Fibroblast of gingiva (primary cell): ENCODE data around the gene NDUFA13.

Experiments
- DNase-seq: peaks from one replicate; pipeline ENCODE4 v3.0.0-alpha.2; 2011; ENCODE audit warnings: low read depth

NDUFA13 gene

DNA sequence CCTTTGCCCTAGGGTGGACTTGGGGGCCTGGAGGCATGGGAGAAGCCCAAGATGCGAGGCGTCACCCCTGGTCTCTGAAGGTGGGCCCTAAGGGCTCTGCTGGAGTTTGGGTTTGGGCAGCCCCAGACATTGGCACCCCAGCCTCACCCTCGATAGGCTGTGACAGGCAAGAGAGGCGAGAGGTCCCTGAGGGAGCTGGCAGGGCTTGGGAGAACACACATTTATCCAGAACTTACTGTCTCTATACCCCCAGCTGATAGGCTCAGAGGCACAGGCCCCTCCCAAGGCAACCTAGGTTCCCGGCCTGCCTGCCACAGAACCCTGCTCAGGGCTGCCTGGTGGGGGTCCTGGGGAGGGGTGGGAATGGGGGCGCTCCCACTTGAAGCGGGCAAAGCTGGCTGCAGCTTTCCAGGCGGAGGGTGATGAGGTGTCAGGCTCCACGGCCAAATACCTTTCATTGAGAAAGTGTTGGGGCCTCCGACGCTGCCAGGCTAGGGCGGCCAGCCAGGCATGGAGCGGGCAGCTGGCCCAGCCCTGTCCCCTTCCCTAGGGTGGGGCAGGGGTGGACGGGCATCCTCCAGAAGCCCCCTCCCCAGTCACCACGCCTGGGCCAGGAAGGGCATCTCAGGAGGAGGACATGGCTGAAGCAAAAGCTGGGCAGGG lies 31.8 kb downstream of the NDUFA13 start:
- no peak for DNase-seq

DNA sequence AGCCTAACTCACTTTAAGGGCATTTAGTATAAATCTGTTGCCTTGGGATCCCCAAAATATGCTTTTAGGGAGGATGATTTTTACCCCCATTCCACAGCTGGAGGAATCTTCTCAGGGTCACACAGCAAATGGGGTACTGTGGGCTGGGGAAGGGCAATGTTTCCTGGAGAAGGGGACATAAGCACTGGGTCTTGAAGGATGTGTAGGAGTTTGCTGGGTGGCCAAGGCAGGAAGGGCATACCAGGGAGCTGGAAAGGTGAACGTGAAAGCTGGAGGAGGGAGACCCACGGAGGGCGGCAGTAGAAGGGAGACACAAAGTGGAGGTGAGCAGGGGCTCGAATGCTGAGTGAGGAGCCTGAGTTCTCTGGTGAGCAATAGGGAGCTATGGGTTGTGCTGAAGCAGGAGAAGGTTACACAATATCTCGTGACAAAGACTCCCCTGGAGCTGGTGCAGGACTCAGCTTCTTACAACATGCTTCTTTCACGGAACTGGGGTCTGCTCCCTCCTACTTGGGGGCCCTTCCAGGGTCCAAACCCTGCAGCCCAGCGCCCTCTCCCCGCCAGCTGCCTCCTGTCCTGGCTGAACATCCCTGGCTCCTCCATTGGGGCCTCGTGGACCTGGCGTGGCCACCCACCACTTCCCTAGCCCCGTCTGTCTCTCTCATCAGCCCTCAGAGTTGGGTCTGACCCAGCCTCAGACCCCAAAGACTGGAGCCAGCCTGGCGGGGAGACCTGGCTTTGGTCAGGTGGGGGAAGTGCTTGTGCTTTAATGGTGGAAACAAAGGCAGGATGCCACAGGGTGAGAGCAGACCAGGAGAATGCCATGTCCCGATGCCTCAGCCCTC lies 33.1 kb downstream of the NDUFA13 start:
- DNase-seq, result no peak

DNA sequence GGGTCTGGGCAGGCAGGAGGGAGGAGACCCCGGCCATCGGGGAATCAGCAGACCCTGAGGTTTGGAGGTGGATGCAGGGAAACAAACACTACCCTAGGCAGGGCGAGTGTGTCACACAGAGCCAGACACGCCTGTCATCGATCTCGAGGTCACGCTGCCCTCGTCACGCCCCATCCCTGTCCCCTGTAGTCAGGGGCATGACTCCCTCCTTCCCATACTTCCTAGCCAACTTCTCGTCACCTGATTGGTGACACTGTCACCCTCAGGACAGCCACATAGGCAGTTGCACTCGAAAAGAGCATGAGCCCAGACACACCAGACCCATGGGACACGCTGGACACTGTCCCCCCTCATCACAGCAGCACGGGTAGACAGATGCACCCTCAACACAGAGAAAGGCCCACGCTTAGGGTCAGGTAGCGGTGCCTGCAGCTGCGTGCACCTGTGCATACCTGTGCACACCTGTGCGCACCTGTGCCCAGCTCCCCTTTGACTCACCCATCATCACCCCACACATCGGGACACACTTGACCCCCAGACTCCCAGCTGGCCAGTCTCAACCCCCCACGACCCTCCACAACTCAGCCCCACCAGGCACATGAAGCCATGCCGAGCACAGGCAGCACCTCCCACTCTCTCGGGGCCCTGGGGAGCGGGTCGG lies 33.9 kb downstream of the NDUFA13 start:
- no peak for DNase-seq

DNA sequence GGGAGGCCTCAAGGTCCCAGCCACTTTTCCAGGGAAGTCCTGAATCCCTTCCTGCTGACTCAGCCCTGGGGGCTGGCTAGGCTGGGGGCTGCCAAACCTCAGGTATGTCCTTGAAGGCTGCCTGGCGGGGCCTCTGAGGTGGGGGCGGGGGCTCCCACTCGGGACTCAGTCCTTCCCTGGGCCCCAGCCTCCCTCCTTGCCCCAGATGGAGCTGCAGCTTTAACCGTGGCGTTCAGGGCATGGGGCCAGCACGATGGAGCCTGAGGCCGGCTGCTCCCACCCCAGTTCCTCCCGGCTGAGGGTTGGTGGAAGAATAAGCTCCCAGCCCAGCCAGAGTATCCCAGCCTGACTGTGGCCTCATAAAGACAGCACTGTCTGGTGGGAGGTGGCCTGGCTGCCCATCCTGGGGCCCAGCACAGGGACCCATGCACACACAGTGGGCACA lies 34.5 kb downstream of the NDUFA13 start:
- no peak for DNase-seq

DNA sequence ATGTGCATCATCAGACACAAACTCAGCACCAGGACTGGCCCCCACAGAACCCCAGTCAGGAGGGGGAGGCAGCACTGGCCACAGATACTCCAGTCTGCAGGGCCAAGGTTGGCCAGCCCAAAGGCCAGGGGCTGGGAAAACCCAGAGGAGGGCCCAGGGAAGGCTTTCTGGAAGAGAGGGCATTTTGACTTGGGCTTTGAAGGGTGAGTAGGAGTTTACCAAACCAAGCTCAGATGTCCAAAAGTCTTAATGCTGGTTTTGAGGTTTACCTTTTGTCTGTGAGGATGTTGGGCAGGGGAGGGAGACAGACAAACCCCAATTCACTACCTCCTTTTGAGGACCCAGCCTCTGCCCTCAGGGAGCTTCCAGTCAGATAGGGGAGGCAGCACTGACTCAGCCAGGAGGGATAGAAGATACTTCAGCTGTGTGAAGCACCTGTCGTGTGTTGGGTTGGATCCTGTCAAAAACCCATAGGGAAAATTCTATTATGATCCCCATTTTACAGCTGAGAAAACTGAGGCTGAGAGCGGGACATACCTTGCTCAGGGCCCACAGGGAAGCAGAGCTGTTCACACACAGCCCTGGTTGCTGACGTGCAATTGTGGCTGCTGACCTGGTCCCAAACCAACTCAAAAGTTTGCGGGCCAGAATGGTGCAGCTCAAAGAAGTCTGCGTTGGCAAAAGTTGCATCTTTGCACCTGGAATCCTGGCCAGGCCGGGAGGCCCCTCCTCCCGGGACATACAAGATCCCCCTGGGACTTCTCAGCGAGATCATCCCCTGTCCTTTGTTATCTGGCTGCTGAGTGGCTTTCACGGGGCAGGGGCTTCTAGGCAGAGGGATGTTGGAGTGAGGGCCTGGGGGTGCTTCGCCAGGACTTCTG lies 35.2 kb downstream of the NDUFA13 start:
- DNase-seq, result no peak

DNA sequence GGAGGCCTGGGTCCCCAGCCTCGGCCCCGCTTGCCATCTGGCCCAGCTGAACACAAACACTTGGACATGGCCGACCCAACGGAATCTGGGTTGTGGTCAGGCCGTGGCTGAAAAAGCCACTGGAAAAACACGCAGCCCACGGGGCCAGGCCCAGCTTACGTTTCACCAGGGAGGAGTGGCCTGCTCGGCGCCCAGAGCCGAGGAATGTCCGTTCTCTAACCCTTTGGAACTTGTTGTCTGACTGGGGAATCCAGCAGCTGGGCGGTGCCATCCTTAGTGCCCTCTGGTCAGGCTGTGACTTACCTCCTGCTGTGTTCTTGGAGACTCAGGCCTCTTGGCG lies 35.8 kb downstream of the NDUFA13 start:
- DNase-seq, result peak; percentile 57

DNA sequence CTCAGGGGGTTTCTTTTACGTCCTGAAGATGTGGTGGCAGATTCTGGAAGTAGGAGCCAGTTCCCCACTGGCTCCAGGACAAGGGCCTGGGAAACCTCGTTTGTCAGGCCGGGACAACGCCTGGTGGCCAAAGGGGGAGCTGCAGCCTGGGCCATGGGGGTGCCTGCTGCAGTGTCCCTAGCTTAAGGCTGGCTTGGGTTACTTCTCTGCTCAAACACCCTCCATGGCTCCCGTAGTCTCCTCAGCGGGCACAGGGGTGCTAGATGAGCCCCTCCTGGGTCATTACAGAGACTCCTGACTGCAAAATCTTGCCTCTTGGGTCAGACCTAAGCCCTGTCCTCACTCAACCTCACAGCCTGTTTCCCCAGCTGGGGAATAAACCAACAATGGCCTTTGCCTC lies 36.8 kb downstream of the NDUFA13 start:
- DNase-seq, result peak; percentile 41

DNA sequence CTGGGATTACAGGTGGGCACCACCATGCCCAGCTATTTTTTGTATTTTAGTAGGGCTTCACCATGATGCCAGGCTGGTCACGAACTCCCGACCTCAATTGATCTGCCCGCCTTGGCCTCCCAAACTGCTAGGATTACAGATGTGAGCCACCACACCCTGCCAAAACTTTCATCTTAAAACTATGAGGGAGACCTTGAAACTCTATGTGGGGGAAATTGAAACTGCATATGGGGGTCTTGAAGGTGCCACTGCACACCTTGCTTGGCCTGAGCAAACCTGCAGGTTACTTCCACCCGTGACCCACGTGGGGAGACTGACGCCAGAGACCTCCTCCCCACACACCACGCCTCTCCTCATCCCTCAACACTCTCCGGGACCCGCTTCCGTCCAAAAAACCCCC lies 37.6 kb downstream of the NDUFA13 start:
- no peak for DNase-seq

DNA sequence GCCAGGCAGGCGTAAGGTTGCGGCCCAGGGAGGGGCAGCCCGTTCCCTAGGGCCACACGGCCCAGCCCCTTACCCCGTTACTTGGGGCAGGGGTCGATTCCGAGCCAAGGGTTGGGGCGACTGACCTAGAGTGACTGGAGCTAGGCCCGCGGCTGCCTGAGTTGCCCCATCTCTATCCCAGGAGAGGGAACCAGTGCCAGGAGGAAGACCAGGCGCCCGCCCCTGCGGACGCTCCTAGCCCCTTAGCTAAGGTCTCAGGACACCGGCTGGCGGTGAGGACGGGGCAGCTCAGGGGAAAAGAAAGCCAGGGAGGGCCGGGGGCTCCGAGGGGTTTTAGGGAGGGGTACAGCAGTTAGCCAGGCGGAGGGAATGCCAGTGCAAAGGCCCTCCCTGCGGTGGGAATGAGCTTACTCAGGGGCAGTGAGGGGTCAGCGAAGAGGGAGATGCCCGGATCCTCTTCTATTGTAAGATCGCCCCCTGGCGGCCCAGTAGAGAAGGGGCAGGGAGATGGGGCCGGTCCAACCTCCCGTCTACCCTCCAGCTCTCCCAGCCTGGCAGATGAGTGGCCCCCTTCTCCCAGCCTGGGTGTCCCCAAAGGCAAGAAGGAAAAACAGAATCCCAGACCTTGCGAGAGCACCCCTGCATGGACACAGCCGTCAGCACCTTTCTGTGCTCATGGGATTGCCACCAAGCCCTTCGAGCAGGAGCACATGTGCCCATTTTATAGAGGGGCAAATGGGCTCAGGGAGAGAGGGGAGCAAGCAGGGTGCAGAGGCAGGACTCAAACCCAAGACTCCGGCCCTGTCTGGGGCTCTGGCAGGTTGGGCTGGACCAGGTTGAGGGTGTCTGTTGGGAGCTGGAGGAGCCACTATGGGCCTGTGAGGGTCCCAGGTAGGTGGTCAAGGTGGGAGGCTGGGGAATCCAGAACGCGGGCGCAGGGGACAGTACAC lies 38.3 kb downstream of the NDUFA13 start:
- no peak for DNase-seq

DNA sequence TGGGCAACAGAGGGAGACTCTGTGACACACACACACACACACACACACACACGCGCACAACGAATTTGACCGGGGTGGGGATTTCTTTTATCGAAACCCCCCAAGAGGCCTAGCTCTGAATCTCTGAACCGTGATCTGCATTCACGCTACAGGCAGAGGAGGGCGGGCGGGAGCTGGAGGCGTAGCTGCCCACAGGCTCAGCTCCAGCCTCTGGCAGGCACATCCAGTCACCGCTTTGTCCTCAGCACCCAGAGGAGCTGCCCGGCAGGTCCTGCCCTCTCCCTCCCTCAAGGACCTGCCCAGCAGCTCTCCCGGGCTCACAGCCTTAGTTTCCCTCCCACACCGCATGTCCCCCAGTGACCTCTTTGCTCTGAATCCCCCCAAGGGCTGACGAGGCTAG lies 42.0 kb downstream of the NDUFA13 start:
- DNase-seq, result no peak

DNA sequence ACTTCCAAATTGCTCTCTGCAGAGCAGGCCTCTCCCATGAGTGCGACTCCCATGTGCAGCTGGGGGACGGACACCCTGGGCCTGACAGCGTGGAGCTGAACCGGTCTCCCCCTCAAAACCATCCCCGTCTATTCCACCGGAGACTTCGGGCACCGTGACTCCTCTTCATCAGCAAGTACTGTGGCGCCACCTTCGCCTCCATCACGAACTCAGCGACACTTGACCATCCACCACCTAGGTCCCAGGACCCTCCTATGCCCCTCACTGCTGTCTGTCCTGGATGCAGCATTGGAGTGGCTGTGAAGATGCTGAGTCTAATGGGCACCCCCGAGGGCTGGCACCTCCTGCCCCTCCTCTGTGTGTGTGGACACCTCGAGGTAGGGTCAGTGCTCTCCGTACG lies 42.6 kb downstream of the NDUFA13 start:
- no peak for DNase-seq

DNA sequence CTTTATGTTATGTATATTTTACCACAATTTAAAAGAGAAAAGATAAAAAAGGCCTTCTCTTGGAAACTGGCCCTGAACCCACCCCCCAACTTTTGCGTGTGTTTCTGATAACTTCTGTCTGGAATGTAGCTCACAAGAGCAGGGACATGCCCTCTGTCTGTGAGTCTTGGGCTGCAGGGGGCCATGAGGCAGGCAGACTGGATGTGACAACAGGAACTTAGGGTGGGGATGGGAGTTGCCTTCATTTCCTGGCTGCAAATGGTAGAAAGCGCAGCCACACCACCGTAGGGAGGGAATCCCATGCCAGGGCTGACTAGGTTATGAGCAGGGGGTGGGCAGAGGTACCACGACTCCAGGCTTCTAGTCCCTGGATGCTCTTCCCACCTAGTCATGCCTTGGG lies 43.9 kb downstream of the NDUFA13 start:
- no peak for DNase-seq

DNA sequence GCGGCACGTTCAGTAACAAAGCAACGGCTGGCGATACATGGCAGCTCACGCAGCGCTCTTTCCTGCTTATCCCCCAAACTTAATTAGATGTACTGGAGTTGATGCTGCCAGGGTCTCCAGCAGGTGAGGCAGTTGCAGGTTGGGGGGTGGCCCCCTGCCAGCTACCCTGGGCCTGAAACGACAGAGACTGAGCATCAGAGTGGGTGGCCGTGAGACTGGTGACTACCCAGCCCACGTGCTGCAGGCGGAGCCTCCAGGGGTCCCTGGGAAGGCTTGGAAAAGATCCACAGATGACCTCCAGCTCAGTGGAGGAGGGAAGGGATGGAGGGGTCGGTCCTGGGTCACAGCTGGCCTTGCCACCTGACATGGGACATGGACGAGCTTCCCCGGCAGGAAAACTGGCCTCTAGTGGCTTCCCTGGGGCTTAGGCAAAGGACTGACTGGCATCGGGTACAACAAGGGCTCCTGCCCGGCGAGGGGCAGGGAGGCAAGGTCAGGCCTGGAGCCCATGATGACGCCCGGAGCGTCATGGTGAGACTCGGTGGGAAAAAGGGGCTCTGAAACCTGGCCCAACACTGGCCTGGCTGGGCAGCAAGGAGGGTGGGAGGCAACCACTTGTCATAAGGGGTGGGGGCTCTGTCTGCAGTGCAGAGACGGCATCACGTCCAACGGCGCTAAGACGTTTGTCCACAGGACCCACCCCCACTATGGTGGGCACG lies 46.1 kb downstream of the NDUFA13 start:
- no peak for DNase-seq

DNA sequence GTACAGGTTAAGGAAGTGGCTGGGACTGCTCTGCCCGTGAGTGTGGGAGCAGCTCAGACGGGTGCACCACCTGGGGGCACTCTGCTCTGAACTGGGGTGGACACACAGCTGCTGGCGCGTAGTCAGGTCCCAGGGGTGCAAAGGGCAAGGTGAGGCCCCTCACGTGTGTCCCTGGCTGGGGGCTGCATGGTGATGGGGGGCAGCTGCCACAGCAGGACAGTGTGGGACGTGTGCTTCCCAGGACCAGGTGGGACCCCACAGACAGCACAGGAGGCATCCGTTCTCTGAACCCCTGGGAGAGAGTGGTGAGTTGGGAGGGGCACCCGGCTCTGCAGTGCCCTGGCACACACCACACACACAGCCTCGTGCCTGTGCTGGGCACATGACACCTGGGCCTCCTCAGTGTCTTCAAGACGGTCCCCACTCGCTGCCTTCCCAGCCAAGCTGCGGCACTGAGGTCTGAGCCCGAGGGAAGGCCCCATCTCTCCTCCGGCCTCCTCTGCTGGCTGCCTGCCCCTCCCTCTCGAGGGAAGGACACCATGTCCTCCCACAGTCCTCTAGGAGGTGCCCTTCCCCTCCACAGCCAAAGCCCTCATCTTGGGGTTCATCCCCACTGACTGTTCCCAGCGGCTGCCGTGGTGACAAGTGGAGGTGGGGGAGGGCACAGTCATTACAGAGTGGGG lies 46.8 kb downstream of the NDUFA13 start:
- no peak for DNase-seq

DNA sequence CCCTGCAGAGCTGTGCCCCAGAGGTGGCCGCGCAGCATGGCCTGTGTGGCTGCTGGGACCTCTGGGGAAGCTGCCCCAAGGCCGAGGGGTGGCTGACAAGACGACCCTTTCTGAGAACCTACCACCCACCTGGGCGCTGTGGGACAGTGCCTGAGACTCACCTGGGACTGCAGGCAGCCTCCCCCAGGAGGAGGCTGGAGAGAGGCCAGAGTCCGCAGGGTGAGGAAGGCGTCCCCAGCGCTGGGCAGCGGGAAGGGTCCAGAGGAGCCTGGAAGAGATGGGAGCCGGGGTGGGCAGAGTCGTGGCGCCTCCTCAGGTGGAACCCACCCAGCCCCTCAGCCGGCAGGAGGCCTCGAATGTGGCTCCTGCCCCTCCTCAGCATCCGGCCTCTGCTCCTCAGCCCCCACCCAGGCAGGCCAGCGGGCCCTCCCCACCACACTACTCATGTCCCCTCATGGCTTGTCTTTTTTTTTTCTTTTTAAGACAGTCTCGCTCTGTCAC lies 47.4 kb downstream of the NDUFA13 start:
- DNase-seq, result no peak

DNA sequence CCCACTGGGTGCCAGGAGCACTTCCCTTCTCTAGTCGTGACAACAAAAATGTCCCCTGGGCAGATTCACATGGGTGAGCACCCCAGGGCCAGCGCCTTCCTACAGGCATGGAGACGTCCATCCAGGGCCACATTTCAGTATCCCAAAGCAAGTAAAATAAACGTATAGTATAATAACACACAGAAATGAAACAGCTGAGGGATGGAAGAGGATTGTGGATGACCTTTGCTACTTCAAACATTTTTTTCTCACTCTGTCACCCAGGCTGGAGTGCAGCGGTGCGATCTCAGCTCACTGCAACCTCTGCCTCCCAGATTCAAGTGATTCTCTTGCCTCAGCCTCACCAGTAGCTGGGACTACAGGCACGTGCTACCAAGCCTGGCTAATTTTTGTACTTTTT lies 50.3 kb downstream of the NDUFA13 start:
- DNase-seq, result no peak

DNA sequence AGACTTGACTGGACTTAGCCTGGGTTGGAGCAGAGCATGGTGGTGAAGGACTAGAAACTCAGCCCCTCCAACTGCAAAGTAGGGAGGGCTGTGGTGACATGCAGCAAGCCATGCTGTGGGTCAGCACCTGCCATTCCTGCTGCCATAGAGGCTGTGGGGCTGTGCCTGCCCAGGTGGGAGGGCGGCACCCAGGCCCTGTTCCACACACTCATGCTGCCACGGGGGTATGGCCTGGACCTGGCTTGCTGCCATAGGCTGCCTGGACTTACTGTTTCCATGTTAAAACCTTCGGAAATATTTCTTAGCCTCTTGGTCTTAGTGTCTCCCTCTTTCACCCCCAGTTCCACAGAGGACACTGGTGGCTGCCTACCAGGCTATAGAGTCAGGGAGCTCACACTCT lies 51.4 kb downstream of the NDUFA13 start:
- no peak for DNase-seq

DNA sequence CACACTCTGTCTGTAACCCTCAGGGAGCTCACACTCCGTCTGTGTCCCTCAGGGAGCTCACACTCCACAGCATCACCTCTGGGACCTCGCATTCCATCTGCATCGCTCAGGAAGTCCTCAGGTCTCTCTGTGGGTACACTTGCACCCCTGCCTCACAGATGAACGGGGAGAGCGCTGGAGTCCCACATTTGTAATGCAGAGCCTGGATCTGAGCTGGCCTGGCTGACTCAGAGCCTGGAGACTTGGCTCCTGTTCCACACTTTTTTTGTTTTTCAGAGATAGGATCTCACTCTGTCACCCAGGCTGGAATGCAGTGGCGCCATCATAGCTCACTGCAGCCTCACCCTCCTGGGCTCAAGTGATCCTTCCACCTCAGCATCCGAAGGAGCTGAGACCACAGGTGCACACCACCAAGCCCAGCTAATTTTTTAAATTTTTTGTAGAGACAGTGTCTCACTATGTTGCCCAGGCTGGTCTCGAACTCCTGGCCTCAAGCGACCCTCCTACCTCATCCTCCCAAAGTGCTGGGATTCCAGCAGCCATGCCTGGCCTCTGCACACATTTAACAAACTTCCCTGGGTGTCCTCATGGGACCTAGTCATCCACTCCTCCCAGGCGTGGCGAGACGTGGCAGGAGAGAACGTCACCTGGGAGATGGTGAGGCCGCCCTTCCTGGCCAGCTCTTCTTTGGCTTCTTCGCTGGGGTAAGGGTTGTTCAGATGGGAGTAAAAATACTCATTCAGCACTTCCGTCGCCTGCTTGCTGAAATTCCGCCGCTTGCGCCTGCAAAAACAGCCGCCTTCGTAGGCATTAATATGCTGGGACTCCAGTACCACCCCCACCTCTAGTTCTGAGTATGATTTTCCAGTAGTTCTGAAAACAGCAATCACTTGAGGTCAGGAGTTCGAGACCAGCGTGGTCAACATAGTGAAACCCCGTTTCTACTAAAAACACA lies 53.1 kb downstream of the NDUFA13 start:
- DNase-seq, result peak; percentile 26
